ENCODE data around the gene PCDH15.

GRCh38 chr10:54478601-54479000 is 322.4 kb downstream of the PCDH15 start:
- TF ChIP-seq CTCF (IDR thresholded peaks at IDR 0.05) (no peak), POLR2AphosphoS5 (IDR thresholded peaks at IDR 0.05; ENCODE audit: low read depth, low read length) (no peak), REST (IDR thresholded peaks at IDR 0.05; ENCODE audit: low read depth, low read length) (no peak)
